BJ (cell line): ENCODE results near the gene IGF2R. TPM values are rescaled to one million over a fixed set of nuclear protein-coding genes. Genes with fewer than 3 reads are reported as not detected.

Experiments used
- CTCF ChIA-PET: fragments of 350-600 bp; formaldehyde crosslinking; extraction: SDS; loops from one replicate; lab custom pipeline; 2021; ENCODE audit warnings: antibody characterized with exemption, inconsistent platforms; lab: Yijun Ruan, JAX
- POLR2A ChIA-PET: fragments of 300-600 bp; sonication (Branson Sonifier 250); formaldehyde crosslinking; extraction: SDS; loops from one replicate; lab custom pipeline; 2021; ENCODE audit warnings: antibody characterized with exemption; lab: Charles Lee
- DNase-seq: peaks from one replicate; pipeline ENCODE4 v3.0.0-alpha.2; 2011; ENCODE audit warnings: low read depth
- H3K27me3 ChIP-seq: 2 replicates; pipeline ENCODE4 v1.6.0; 2011; ENCODE audit warnings: low read length; ENCODE audit not compliant: control insufficient read depth, insufficient read depth
- H3K36me3 ChIP-seq: 2 replicates; pipeline ENCODE4 v1.5.1; 2011; ENCODE audit warnings: low read length; ENCODE audit not compliant: control insufficient read depth, insufficient read depth
- H3K4me3 ChIP-seq: 2 replicates; pipeline ENCODE4 v1.5.1; 2011; ENCODE audit warnings: low read depth, mild to moderate bottlenecking, control low read depth, low read length
- CTCF ChIP-seq: IDR thresholded peaks from 2 replicates; pipeline ENCODE4 v1.5.1; 2011; ENCODE audit warnings: low read depth, mild to moderate bottlenecking, control low read depth, inconsistent platforms, low read length, moderate library complexity; ENCODE audit not compliant: insufficient read depth
- polyA plus RNA-seq: library from polyadenylated mRNA; depleted of rRNA; stranded (reverse); fragments of >200 nt; gene quantifications from 2 replicates; pipeline ENCODE4 v1.2.3, GENCODE V29; 2011

Gene IGF2R
- polyA plus RNA-seq, 1 experiment = 39.4 TPM

DNA sequence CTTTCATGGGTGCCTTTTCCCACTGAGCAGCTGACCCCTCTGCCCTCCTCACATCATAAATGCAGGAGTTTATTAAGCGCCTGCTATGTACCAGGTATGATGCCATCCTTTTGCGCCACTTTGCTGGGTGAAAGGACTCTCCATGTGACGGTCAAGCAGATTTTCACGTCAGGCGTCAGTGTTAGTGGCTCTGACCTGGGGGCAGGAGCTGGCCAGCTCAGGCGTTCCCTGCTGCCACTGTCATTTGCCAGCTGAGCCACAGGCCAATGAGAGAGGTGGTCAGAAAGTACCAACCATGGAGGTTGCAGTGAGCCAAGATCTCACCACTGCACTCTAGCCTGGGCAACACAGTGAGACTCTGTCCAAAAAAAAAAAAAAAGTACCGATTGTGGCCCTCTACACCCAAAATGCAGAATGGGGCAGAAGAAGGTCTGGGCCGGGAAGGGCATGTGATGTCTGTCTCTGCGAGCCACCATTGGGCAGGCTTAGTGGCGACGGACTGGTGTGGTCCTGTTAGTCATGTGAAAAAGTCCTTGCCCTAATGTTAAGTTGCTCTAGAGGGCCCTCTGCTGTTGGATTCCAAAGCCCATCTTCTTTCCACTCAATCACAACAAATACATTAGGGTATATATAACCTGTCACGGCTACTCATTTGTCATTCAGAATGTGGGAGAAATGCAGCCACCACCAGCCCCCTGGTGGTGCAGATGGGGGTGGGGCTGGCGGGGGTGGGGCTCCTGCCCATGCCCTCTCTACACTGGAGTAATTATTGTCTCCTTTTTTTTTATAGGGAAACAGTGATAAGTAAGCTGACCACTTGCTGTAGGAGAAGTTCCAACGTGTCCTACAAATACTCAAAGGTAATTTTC is 134.3 kb downstream of the IGF2R start:
- no peak for DNase-seq
- H3K27me3 ChIP-seq = no peaks in the 10 kb centered on the region
- TF ChIP-seq CTCF = peak; percentile 50
- ChIA-PET CTCF (interaction anchor here (5.2 kb wide), 1 partner anchor 15 kb away, joined by 19 read pairs; no protein-coding TSS in a partner anchor), POLR2A (no interaction called here)
- H3K4me3 ChIP-seq = no peak overlapping the region
- peaks cover 19% of the 10 kb centered on the region for H3K36me3 ChIP-seq

DNA sequence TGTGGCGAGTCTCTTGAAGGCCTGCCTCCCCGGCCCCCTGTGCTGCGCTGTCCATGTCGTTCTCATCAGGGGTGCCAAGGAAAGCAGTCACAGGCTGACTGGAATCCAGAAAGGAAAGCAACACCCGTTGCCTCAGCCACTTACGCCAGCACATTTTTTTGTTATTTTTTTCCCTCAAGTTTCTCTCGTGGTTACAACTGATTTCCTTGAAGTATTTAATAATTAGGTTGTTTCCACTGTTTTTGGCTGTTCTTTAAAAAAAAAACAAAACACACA is 134.9 kb downstream of the IGF2R start:
- ChIA-PET POLR2A (no interaction called here), CTCF (interaction anchor here (5.2 kb wide), 1 partner anchor 16 kb away, joined by 19 read pairs; no protein-coding TSS in a partner anchor)
- TF ChIP-seq CTCF = no peak

DNA sequence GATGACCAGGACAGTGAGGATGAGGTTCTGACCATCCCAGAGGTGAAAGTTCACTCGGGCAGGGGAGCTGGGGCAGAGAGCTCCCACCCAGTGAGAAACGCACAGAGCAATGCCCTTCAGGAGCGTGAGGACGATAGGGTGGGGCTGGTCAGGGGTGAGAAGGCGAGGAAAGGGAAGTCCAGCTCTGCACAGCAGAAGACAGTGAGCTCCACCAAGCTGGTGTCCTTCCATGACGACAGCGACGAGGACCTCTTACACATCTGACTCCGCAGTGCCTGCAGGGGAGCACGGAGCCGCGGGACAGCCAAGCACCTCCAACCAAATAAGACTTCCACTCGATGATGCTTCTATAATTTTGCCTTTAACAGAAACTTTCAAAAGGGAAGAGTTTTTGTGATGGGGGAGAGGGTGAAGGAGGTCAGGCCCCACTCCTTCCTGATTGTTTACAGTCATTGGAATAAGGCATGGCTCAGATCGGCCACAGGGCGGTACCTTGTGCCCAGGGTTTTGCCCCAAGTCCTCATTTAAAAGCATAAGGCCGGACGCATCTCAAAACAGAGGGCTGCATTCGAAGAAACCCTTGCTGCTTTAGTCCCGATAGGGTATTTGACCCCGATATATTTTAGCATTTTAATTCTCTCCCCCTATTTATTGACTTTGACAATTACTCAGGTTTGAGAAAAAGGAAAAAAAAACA is 136.1 kb downstream of the IGF2R start:
- Histone ChIP-seq H3K4me3 (no peak overlapping the region), H3K36me3 (peaks cover 19% of the 10 kb centered on the region), H3K27me3 (no peaks in the 10 kb centered on the region)
- ChIA-PET CTCF (interaction anchor here (0.6 to 5.2 kb wide), 3 partner anchors 11 to 241 kb away, joined by 3 to 19 read pairs (median 3); no protein-coding TSS in a partner anchor), POLR2A (no interaction called here)
- no peak for TF ChIP-seq CTCF
- no peak for DNase-seq

More for the DNA sequence above, 134.9 kb downstream of the IGF2R start:
- peaks cover 19% of the 10 kb centered on the region for H3K36me3 ChIP-seq
- H3K27me3 ChIP-seq = no peaks in the 10 kb centered on the region
- H3K4me3 ChIP-seq = no peak overlapping the region
- no peak for DNase-seq

GRCh38 chr6:160106010-160106409 is 137.1 kb downstream of the IGF2R start:
- H3K36me3 ChIP-seq = peaks cover 19% of the 10 kb centered on the region
- no peak for TF ChIP-seq CTCF
- POLR2A ChIA-PET = no interaction called here
- no peak for DNase-seq
- no peak overlapping the region for H3K4me3 ChIP-seq
- H3K27me3 ChIP-seq = no peaks in the 10 kb centered on the region
- CTCF ChIA-PET = interaction anchor here (1.6 kb wide), 1 partner anchor 18 kb away, joined by 3 read pairs; no protein-coding TSS in a partner anchor

DNA sequence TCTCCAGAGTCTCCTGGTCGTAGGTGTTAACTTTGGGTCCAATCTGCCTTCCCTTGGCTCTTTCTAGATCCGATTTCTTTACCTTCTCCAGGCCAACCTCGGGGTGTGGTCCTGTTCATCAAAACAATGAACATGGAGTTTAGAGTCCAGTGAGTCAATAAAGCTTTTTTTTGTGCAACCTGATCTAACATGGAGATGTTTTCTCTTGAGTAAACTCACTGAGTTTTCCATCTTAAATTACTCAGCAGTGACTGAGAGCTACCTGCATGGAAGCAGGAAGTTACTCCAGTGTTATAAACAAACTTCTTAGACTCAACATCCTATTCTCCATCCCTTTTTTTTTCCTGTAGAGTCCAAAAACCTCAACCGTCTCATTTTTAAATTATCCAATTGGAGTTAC is 137.8 kb downstream of the IGF2R start:
- ChIA-PET POLR2A (no interaction called here), CTCF (interaction anchor here (0.6 to 1.6 kb wide), 2 partner anchors 9 to 19 kb away, joined by 3 read pairs; no protein-coding TSS in a partner anchor)
- Histone ChIP-seq H3K36me3 (peaks cover 17% of the 10 kb centered on the region), H3K27me3 (no peaks in the 10 kb centered on the region), H3K4me3 (no peak overlapping the region)
- DNase-seq = no peak
- TF ChIP-seq CTCF = no peak
